OCI-LY7 (cell line): ENCODE results near the gene OOSP1. TPM values are rescaled to one million over a fixed set of nuclear protein-coding genes. Genes with fewer than 3 reads are reported as not detected.

Experiments used
- BruUV-seq: library from RNA; stranded (reverse); fragments of 400-500 nt; replicated peaks from 2 replicates; lab custom pipeline; 2021; lab: Mats Ljungman, UMichigan
- CTCF ChIA-PET: fragments of 300-600 bp; sonication (Branson Sonifier 250); formaldehyde crosslinking; loops from one replicate; lab custom pipeline; 2022; ENCODE audit warnings: antibody characterized with exemption; ENCODE audit not compliant: unreplicated experiment; lab: Charles Lee
- POLR2A ChIA-PET: fragments of 300-600 bp; sonication (Branson Sonifier 250); formaldehyde crosslinking; loops from one replicate; lab custom pipeline; 2022; ENCODE audit warnings: antibody characterized with exemption; lab: Charles Lee
- DNase-seq: peaks from one replicate; pipeline ENCODE4 v3.0.0-alpha.2; 2015; ENCODE audit warnings: low spot score
- H2AFZ ChIP-seq: fragments of 200-600 bp; sonication (generic), shearing (Covaris generic); 2 replicates; pipeline ENCODE4 v1.6.1; 2014; ENCODE audit warnings: mild to moderate bottlenecking, antibody characterized with exemption, low read length, moderate library complexity
- H3K27ac ChIP-seq: fragments of 200-600 bp; sonication (generic); 2 replicates; pipeline ENCODE4 v1.5.1; 2014; ENCODE audit warnings: mixed run types, low read depth, mild to moderate bottlenecking, moderate library complexity, low read length, inconsistent platforms; ENCODE audit not compliant: poor library complexity, severe bottlenecking
- H3K36me3 ChIP-seq: fragments of 200-600 bp; sonication (generic); 2 replicates; pipeline ENCODE4 v1.6.1; 2014; ENCODE audit warnings: mild to moderate bottlenecking, antibody characterized with exemption, low read length, moderate library complexity, mixed read lengths; ENCODE audit not compliant: insufficient read depth
- H3K4me1 ChIP-seq: fragments of 200-600 bp; sonication (generic); 2 replicates; pipeline ENCODE4 v1.5.1; 2014; ENCODE audit warnings: mild to moderate bottlenecking, low read length; ENCODE audit not compliant: insufficient read depth, poor library complexity, severe bottlenecking
- H3K4me2 ChIP-seq: fragments of 200-600 bp; sonication (generic); 2 replicates; pipeline ENCODE4 v1.6.1; 2014; ENCODE audit warnings: mild to moderate bottlenecking, low read length
- H3K4me3 ChIP-seq: fragments of 200-600 bp; sonication (generic); 2 replicates; pipeline ENCODE4 v1.5.1; 2014; ENCODE audit warnings: mild to moderate bottlenecking, low read depth, low read length; ENCODE audit not compliant: poor library complexity, severe bottlenecking
- H3K79me2 ChIP-seq: fragments of 200-600 bp; sonication (generic); 2 replicates; pipeline ENCODE4 v1.6.1; 2016; ENCODE audit warnings: low read depth, mild to moderate bottlenecking, low read length, moderate library complexity, mixed read lengths; ENCODE audit not compliant: insufficient read depth
- H3K9me2 ChIP-seq: fragments of 200-600 bp; sonication (generic); 2 replicates; pipeline ENCODE4 v1.6.1; 2016; ENCODE audit warnings: mild to moderate bottlenecking, low read length, mixed read lengths; ENCODE audit not compliant: insufficient read depth
- H3K9me3 ChIP-seq: fragments of 200-600 bp; sonication (generic); 2 replicates; pipeline ENCODE4 v1.6.1; 2014; ENCODE audit warnings: mild to moderate bottlenecking, mixed run types, low read length, mixed read lengths
- H4K20me1 ChIP-seq: fragments of 200-600 bp; sonication (generic); 2 replicates; pipeline ENCODE4 v1.6.1; 2014; ENCODE audit warnings: mild to moderate bottlenecking, antibody characterized with exemption, low read length, moderate library complexity, mixed read lengths; ENCODE audit not compliant: insufficient read depth
- EZH2phosphoT487 ChIP-seq: fragments of 200-600 bp; sonication (generic); IDR thresholded peaks from 2 replicates; pipeline ENCODE4 v1.6.1; 2018; ENCODE audit warnings: low read depth, borderline replicate concordance, mild to moderate bottlenecking, mixed run types, antibody characterized with exemption, low read length, moderate library complexity, mixed read lengths
- intact Hi-C: fragments of 100-400 bp; cut with micrococcal nuclease; formaldehyde crosslinking; loops from one replicate; pipeline ENCODE4 v1.10.0; 2022; ENCODE audit not compliant: unreplicated experiment
- total RNA-seq, 2 experiments: library from RNA; depleted of rRNA in 1 of 2; stranded (reverse); fragments of >200 nt in 1 of 2; shearing (Covaris generic) in 1 of 2; gene quantifications; 2 replicates each; pipeline ENCODE4 v1.2.3, GENCODE V29; 2014 to 2022
- TF ChIP-seq, protein P1 (sequence below): fragments of 200-600 bp; sonication (generic); conservative IDR thresholded peaks from 2 replicates; pipeline ENCODE4 v1.5.1; 2014; ENCODE audit warnings: mild to moderate bottlenecking, antibody characterized with exemption, low read length, moderate library complexity, mixed read lengths

The OOSP1 gene
- total RNA-seq, 2 experiments from 2014 or later = not detected

DNA sequence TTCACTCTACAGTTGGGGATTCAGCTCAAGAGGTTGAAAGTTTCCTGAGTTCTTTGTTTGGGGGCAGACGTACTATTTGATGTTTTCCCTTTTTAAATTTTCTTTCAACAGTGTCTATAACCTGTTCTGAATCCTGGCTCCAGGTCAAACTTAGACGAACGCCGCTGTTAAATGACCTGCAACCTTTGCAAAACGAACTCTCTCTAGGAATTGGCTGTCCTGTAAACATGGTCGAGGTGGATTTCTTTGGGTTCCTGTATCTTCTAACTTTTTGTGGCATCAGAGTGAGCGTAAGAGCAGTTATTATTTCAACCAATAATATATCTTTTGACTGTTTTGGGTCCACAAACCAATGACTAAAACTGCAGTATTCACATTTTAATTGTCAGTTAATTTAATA, 27.2 kb downstream of the OOSP1 start:
- Histone ChIP-seq H3K36me3 (no peaks in the 10 kb centered on the region), H2AFZ (no peak overlapping the region), H3K4me1 (no peaks in the 10 kb centered on the region), H3K9me2 (no peaks in the 10 kb centered on the region), H3K27ac (no peak overlapping the region), H3K79me2 (no peaks in the 10 kb centered on the region), H3K4me2 (no peak overlapping the region), H3K4me3 (no peak overlapping the region), H3K9me3 (no peaks in the 10 kb centered on the region), H4K20me1 (no peaks in the 10 kb centered on the region)
- ChIA-PET POLR2A (no interaction called here), CTCF (no interaction called here)
- DNase-seq = no peak
- intact Hi-C loops = no loop called here
- TF ChIP-seq, protein P1, sequence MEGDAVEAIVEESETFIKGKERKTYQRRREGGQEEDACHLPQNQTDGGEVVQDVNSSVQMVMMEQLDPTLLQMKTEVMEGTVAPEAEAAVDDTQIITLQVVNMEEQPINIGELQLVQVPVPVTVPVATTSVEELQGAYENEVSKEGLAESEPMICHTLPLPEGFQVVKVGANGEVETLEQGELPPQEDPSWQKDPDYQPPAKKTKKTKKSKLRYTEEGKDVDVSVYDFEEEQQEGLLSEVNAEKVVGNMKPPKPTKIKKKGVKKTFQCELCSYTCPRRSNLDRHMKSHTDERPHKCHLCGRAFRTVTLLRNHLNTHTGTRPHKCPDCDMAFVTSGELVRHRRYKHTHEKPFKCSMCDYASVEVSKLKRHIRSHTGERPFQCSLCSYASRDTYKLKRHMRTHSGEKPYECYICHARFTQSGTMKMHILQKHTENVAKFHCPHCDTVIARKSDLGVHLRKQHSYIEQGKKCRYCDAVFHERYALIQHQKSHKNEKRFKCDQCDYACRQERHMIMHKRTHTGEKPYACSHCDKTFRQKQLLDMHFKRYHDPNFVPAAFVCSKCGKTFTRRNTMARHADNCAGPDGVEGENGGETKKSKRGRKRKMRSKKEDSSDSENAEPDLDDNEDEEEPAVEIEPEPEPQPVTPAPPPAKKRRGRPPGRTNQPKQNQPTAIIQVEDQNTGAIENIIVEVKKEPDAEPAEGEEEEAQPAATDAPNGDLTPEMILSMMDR = no peak
- no peak for TF ChIP-seq EZH2phosphoT487
- BruUV-seq = no TSS peak

DNA sequence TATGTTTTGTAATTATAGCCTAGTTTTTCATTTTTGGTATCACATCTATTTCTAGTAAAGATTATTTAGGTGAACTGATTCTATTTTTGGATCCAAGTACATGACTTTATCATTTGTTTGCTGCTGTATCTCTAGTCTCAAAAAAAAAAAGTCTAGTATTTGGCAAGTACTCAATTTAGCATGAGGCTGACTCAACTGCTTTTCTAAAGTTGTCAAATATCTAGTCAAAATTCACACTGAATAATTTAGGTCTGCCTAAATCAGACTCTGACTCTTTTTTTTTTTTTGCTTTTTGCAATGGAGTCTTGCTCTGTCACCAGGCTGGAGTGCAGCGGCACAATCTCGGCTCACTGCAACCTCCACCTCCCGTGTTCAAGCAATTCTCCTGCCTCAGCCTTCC, 28.0 kb downstream of the OOSP1 start:
- H3K79me2 ChIP-seq = no peaks in the 10 kb centered on the region
- H3K4me2 ChIP-seq = no peak overlapping the region
- BruUV-seq = no TSS peak
- H2AFZ ChIP-seq = no peak overlapping the region
- no peaks in the 10 kb centered on the region for H3K4me1 ChIP-seq
- ChIA-PET CTCF (no interaction called here), POLR2A (no interaction called here)
- no peaks in the 10 kb centered on the region for H3K9me2 ChIP-seq
- no peaks in the 10 kb centered on the region for H3K9me3 ChIP-seq
- H3K4me3 ChIP-seq = no peak overlapping the region
- no peak overlapping the region for H3K27ac ChIP-seq
- no peaks in the 10 kb centered on the region for H3K36me3 ChIP-seq
- no peak for DNase-seq
- TF ChIP-seq, protein P1 = no peak
- TF ChIP-seq EZH2phosphoT487 = no peak
- no peaks in the 10 kb centered on the region for H4K20me1 ChIP-seq
- intact Hi-C loops = no loop called here

DNA sequence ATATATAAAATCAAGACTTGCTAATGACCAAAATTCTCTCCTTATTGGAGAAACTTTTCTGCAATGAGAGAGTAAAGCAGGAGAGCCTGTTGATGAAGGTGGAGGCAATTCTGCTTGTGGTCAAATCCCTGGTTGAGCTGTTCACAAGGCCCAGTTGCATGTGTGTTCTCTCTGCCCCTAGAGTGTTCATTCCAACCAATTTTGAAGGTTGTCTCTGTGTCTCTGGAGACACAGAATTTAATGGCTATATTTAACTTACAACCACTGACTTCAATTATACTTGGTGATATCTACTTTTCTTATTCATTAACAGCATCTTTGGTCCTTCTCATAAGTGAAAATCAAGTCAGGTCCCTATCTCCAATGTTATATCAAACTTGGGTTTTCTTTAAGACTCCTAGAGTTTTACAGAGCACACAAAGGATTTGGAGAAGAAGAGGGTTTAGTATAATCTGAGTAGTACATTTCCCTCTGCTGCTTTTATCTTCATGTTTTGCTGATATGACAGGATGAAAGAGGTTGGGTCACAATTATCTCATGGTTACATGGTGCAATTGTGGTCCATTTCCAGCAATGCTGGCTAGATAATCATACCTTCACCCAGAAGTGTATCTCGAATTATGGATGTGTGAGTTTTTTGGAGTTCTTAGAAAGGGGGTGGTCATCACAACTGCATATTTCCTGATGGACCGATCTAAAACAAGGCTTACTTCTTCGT, 29.6 kb downstream of the OOSP1 start:
- ChIA-PET POLR2A (no interaction called here), CTCF (no interaction called here)
- DNase-seq = no peak
- no peak overlapping the region for H2AFZ ChIP-seq
- H3K4me1 ChIP-seq = no peaks in the 10 kb centered on the region
- no peaks in the 10 kb centered on the region for H3K36me3 ChIP-seq
- no peaks in the 10 kb centered on the region for H3K9me2 ChIP-seq
- no peak overlapping the region for H3K4me3 ChIP-seq
- TF ChIP-seq EZH2phosphoT487 = no peak
- TF ChIP-seq, protein P1 = no peak
- BruUV-seq = no TSS peak
- no peaks in the 10 kb centered on the region for H3K79me2 ChIP-seq
- no peaks in the 10 kb centered on the region for H3K9me3 ChIP-seq
- intact Hi-C loops = no loop called here
- H3K27ac ChIP-seq = no peak overlapping the region
- H4K20me1 ChIP-seq = no peaks in the 10 kb centered on the region
- H3K4me2 ChIP-seq = no peak overlapping the region
